Measurements from ENCODE around the gene PDE9A. TPM values are rescaled to one million over a fixed set of nuclear protein-coding genes. Genes with fewer than 3 reads are reported as not detected.

Gene PDE9A
- total RNA-seq, 1 donor from 2014 or later, result 1.6 TPM

DNA sequence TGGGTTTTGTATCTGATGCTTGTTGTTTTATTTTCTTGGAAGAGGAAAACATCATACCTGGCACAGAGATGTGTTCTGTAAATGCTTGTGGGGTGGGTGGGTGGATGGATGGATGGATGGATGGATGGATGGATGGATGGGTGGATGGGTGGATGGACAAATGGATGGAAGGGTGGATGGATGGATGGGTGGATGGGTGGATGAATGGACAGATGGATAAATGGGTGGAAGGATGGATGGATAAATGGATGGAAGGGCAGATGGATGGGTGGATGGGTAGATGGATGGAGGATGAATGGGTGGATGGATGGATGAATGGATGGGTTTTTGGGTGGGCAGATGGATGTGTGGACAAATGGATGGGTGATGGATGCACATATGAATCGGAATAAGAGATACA, 111.5 kb downstream of the PDE9A start:
- Histone ChIP-seq H3K27ac (ENCODE audit: low read depth, low read length) (no peak overlapping the region), H3K9me3 (ENCODE audit: control insufficient read depth in 3 of 3, low read length in 3 of 3) (no peaks in the 10 kb centered on the region), H3K36me3 (ENCODE audit: control insufficient read depth in 3 of 3, insufficient read depth in 3 of 3, low read length in 3 of 3) (peaks cover 7 to 14% (median 10%) of the 10 kb centered on the region in 3 donors), H3K9ac (ENCODE audit: low read depth in 1 of 3, low read length in 3 of 3) (no peak overlapping the region), H3K4me1 (ENCODE audit: control insufficient read depth in 3 of 3, insufficient read depth in 3 of 3, low read length in 3 of 3) (no peaks in the 10 kb centered on the region), H3K27me3 (ENCODE audit: control insufficient read depth in 3 of 3, insufficient read depth in 3 of 3, low read length in 3 of 3) (peaks cover 13 to 28% (median 16%) of the 10 kb centered on the region in 3 donors), H3K4me3 (ENCODE audit: low read length in 3 of 3) (no peak overlapping the region)

DNA sequence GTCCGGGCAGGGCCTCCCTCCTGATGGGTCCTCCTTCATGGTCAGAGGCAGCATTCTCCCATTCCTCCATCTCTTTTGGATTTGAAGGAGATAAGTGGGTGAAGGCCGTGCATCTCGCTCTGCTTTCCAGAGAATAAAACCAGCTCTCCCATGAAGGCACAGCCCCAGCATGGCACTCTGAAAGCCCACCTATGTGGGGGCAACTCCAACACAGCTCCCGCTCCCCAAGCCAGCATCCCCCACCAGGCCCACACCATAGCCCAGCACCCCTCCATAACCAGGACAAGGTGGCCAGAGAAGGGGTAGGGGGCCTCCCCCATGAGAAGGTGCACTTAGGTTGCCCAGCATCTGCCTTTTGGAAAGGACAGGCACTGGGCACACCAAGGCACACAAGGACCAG, 112.2 kb downstream of the PDE9A start:
- peaks cover 7 to 14% (median 12%) of the 10 kb centered on the region in 3 donors for H3K36me3 ChIP-seq (ENCODE audit: control insufficient read depth in 3 of 3, insufficient read depth in 3 of 3, low read length in 3 of 3)
- H3K4me3 ChIP-seq (ENCODE audit: low read length in 3 of 3), result no peak overlapping the region
- peaks cover 13 to 26% (median 17%) of the 10 kb centered on the region in 3 donors for H3K27me3 ChIP-seq (ENCODE audit: control insufficient read depth in 3 of 3, insufficient read depth in 3 of 3, low read length in 3 of 3)
- H3K4me1 ChIP-seq (ENCODE audit: control insufficient read depth in 3 of 3, insufficient read depth in 3 of 3, low read length in 3 of 3), result no peaks in the 10 kb centered on the region
- no peak overlapping the region for H3K27ac ChIP-seq (ENCODE audit: low read depth, low read length)
- H3K9me3 ChIP-seq (ENCODE audit: control insufficient read depth in 3 of 3, low read length in 3 of 3), result no peaks in the 10 kb centered on the region
- H3K9ac ChIP-seq (ENCODE audit: low read depth in 1 of 3, low read length in 3 of 3), result no peak overlapping the region

DNA sequence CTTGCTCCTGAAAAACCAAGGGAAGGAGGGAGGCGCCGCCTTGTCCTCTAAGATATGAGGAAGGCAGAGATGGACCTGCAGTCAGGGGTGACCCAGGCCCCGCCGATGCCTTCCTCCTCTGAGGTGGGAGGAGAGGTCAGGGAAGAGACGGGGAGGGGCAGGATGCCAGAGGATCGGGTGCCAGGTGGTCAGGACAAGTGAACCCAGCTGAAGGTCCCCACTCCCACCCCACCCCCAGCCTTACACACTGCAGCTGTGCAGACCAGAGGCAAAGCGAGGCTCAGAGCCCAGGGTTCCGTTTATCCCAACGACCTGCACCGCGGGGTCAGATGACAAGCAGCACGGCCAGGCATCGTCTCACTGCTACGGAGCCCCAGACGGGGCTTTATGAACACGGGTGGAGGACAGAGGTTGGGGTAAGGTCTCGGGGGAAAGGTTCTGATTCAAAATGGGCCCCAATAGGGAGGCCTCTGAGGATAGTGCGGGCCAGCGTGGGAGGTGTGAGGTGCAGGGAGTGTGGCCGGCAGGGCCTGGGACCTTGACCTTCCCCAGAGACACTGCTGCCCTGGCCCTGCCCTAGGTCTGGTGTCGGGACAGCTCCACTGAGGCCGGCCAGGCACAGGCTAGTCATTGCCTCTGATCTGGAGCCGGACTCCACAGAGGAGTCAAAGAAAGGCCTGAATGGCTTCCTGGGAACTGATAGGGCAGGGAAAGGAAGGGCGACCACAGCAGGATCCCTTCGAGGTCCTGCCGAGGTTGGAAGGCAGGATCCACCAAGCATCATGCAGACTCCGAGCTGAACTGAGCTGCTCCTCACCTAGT, 113.5 kb downstream of the PDE9A start:
- Histone ChIP-seq H3K9me3 (ENCODE audit: control insufficient read depth in 3 of 3, low read length in 3 of 3) (no peaks in the 10 kb centered on the region), H3K4me3 (ENCODE audit: low read length in 3 of 3) (no peak overlapping the region), H3K27me3 (ENCODE audit: control insufficient read depth in 3 of 3, insufficient read depth in 3 of 3, low read length in 3 of 3) (peaks cover 8 to 18% (median 8%) of the 10 kb centered on the region in 3 donors), H3K27ac (ENCODE audit: low read depth, low read length) (no peak overlapping the region), H3K4me1 (ENCODE audit: control insufficient read depth in 3 of 3, insufficient read depth in 3 of 3, low read length in 3 of 3) (no peaks in the 10 kb centered on the region), H3K36me3 (ENCODE audit: control insufficient read depth in 3 of 3, insufficient read depth in 3 of 3, low read length in 3 of 3) (peaks cover 7 to 17% (median 12%) of the 10 kb centered on the region in 3 donors), H3K9ac (ENCODE audit: low read depth in 1 of 3, low read length in 3 of 3) (no peak overlapping the region)

DNA sequence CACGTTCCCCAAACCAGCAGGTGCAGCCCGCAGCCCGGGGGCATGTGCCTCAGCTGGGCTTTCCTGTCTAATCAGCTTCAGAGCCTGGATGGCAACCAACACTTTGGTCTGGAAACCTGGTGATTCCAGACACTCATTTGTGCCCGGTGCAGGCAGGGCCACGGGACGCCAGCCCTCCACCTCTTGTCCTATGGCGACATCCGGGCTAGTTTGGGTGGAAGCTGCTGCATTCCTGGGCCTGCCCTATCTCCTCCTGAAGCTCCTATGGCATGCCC, 114.1 kb downstream of the PDE9A start:
- H3K9me3 ChIP-seq (ENCODE audit: control insufficient read depth in 3 of 3, low read length in 3 of 3), result no peaks in the 10 kb centered on the region
- H3K27me3 ChIP-seq (ENCODE audit: control insufficient read depth in 3 of 3, insufficient read depth in 3 of 3, low read length in 3 of 3), result peaks cover 3 to 18% (median 5%) of the 10 kb centered on the region in 3 donors
- H3K27ac ChIP-seq (ENCODE audit: low read depth, low read length), result no peak overlapping the region
- H3K9ac ChIP-seq (ENCODE audit: low read depth in 1 of 3, low read length in 3 of 3), result no peak overlapping the region
- no peak overlapping the region for H3K4me3 ChIP-seq (ENCODE audit: low read length in 3 of 3)
- no peaks in the 10 kb centered on the region for H3K4me1 ChIP-seq (ENCODE audit: control insufficient read depth in 3 of 3, insufficient read depth in 3 of 3, low read length in 3 of 3)
- H3K36me3 ChIP-seq (ENCODE audit: control insufficient read depth in 3 of 3, insufficient read depth in 3 of 3, low read length in 3 of 3), result peaks cover 7 to 17% (median 12%) of the 10 kb centered on the region in 3 donors

DNA sequence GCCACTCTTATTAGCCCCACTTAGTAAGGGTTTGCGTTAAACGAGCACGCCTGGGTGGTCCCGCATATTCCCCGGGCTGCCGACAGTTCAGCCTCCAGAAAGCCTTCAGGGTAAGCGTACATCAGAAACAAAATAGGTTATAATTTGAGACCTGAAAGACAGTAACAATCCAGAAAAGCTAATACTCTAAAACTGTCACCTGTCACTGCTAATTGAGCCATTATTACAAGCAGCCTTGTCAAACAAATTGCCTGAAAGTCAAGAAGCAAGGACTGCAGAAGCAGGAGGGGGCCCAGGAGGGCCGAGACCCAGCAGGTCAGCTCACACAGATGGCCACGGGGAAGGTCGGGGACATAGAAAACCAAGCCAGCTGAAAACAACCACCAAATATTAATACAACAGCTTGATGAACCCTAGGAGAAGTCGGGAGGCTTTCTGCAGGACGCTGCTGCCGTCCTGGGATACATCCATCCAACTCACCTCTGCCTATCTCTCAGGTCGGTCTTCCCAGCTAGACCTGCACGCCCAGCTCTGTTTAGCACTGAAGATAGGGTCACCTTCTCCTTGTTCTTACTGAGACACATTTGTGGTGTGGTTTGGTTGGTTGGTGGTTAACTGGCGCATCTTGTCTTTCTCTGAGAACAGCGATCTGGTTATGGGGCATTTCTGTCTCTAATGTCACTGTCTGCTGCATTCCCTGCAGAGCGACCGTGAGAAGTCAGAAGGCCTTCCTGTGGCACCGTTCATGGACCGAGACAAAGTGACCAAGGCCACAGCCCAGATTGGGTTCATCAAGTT, 115.1 kb downstream of the PDE9A start:
- H3K27me3 ChIP-seq (ENCODE audit: control insufficient read depth in 3 of 3, insufficient read depth in 3 of 3, low read length in 3 of 3), result peaks cover 3 to 18% (median 5%) of the 10 kb centered on the region in 3 donors
- no peaks in the 10 kb centered on the region for H3K9me3 ChIP-seq (ENCODE audit: control insufficient read depth in 3 of 3, low read length in 3 of 3)
- no peak overlapping the region for H3K27ac ChIP-seq (ENCODE audit: low read depth, low read length)
- no peak overlapping the region for H3K9ac ChIP-seq (ENCODE audit: low read depth in 1 of 3, low read length in 3 of 3)
- H3K4me1 ChIP-seq (ENCODE audit: control insufficient read depth in 3 of 3, insufficient read depth in 3 of 3, low read length in 3 of 3), result no peaks in the 10 kb centered on the region
- H3K4me3 ChIP-seq (ENCODE audit: low read length in 3 of 3), result no peak overlapping the region
- peaks cover 7 to 17% (median 12%) of the 10 kb centered on the region in 3 donors for H3K36me3 ChIP-seq (ENCODE audit: control insufficient read depth in 3 of 3, insufficient read depth in 3 of 3, low read length in 3 of 3)

DNA sequence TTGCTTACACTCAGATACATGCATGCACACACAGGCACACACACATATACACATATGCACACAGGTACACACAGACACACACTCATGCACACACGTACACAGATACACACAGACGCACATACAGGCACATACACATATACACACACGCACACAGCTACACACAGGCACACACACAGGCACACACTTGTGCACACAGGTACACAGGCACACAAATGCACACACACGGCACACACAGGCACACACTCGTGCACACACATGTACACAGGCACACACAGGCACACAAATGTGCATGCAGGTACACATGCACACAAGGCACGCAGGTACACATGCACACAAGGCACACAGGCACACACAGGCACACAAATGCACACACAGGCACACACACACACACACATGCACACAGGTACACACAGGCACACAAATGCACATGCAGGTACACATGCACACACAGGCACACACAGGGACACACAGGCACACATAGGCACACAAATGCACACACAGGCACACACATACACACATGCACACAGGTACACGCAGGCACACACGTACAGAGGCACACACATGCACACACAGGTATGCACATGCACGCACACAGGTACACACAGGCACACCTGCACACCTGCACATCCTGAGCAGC, 115.9 kb downstream of the PDE9A start:
- Histone ChIP-seq H3K4me3 (ENCODE audit: low read length in 3 of 3) (no peak overlapping the region), H3K9me3 (ENCODE audit: control insufficient read depth in 3 of 3, low read length in 3 of 3) (no peaks in the 10 kb centered on the region), H3K27ac (ENCODE audit: low read depth, low read length) (no peak overlapping the region), H3K4me1 (ENCODE audit: control insufficient read depth in 3 of 3, insufficient read depth in 3 of 3, low read length in 3 of 3) (no peaks in the 10 kb centered on the region), H3K36me3 (ENCODE audit: control insufficient read depth in 3 of 3, insufficient read depth in 3 of 3, low read length in 3 of 3) (peaks cover 7 to 13% (median 12%) of the 10 kb centered on the region in 3 donors), H3K27me3 (ENCODE audit: control insufficient read depth in 3 of 3, insufficient read depth in 3 of 3, low read length in 3 of 3) (peaks cover 3 to 18% (median 5%) of the 10 kb centered on the region in 3 donors), H3K9ac (ENCODE audit: low read depth in 1 of 3, low read length in 3 of 3) (no peak overlapping the region)

DNA sequence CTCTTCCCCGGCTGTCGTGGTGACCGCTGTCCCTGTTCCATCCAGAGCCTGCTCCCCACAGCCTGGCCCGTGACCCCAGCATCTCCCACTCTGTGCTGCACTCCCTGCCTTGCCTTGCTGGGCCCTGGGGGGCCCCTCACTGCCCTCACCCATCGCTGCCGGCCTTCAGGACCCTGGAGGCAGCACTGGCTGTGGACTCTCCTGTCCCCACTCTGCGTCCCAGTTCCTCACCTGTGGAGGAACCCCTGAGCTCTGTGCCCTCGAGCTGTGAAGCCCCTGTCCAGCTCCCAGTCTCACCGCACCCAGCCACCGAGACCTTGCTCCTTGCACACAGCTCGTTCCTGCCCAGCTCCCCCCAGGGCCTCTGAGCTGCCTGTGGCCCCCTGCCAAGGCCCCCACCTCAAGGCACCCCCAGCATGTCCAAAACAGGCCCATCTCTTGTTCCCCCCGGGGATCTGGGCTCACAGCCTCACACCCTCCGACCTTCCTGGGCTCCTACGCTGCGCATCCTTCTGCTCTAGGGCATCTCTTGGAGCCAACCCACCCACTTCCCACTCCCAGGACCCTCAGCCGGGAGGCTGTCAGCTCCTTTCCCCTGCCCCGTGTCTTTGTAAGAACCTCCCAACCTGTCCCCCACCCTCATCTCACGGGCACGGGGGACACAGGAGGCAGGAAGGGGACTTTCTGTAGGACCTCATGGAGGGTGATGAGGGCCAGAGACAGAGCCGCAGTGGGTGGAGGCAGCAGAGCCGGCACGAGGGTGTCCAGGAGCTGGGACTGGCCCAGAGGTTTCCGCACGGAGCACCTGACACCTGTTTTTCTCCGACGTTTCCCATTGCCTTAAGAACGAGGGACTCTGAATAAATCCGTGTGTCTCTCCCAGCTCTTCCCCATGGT, 116.6 kb downstream of the PDE9A start:
- no peak overlapping the region for H3K4me3 ChIP-seq (ENCODE audit: low read length in 3 of 3)
- peaks cover 3 to 18% (median 5%) of the 10 kb centered on the region in 3 donors for H3K27me3 ChIP-seq (ENCODE audit: control insufficient read depth in 3 of 3, insufficient read depth in 3 of 3, low read length in 3 of 3)
- H3K4me1 ChIP-seq (ENCODE audit: control insufficient read depth in 3 of 3, insufficient read depth in 3 of 3, low read length in 3 of 3), result no peaks in the 10 kb centered on the region
- no peak overlapping the region for H3K27ac ChIP-seq (ENCODE audit: low read depth, low read length)
- H3K9me3 ChIP-seq (ENCODE audit: control insufficient read depth in 3 of 3, low read length in 3 of 3), result no peaks in the 10 kb centered on the region
- peaks cover 7 to 13% (median 11%) of the 10 kb centered on the region in 3 donors for H3K36me3 ChIP-seq (ENCODE audit: control insufficient read depth in 3 of 3, insufficient read depth in 3 of 3, low read length in 3 of 3)
- H3K9ac ChIP-seq (ENCODE audit: low read depth in 1 of 3, low read length in 3 of 3), result no peak overlapping the region

DNA sequence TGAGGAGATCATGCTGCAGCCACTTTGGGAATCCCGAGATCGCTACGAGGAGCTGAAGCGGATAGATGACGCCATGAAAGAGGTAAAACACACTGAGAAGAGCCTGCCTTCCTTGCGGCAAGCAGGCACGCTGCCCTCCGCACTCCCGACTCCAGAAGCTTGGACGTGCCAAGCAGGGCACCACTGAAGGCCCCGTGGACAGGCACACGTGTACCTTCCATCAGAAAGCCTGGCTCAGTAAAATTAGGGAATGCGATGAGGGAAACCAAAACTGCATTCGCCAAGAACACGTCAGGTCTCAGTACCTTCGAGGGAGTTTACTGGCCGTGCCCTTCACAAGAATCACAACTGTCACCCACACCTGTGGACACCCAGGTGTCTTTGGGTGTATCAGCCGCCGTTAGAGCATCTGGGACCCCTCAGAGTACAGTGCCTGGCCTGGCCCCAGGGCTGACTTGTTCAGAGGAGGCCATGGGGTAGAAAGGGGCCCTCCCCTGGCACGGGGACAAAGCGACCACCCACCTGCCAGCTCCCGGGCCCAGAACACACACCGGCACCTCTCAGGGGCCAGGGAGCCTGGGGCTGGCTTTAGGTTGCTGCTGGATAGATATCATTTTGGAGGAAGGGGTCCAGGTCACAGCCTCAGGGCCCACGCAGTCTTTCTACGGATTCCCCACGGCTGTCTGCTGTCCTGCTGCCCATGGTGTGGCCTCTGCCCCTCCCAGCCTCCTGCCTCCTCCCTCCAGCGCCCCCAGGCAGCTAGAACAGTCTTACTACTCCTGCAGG, 117.5 kb downstream of the PDE9A start:
- H3K9ac ChIP-seq (ENCODE audit: low read depth in 1 of 3, low read length in 3 of 3), result no peak overlapping the region
- no peaks in the 10 kb centered on the region for H3K9me3 ChIP-seq (ENCODE audit: control insufficient read depth in 3 of 3, low read length in 3 of 3)
- H3K36me3 ChIP-seq (ENCODE audit: control insufficient read depth in 3 of 3, insufficient read depth in 3 of 3, low read length in 3 of 3), result peaks cover 7 to 13% (median 13%) of the 10 kb centered on the region in 3 donors
- peaks cover 3 to 19% (median 5%) of the 10 kb centered on the region in 3 donors for H3K27me3 ChIP-seq (ENCODE audit: control insufficient read depth in 3 of 3, insufficient read depth in 3 of 3, low read length in 3 of 3)
- H3K27ac ChIP-seq (ENCODE audit: low read depth, low read length), result no peak overlapping the region
- no peaks in the 10 kb centered on the region for H3K4me1 ChIP-seq (ENCODE audit: control insufficient read depth in 3 of 3, insufficient read depth in 3 of 3, low read length in 3 of 3)
- H3K4me3 ChIP-seq (ENCODE audit: low read length in 3 of 3), result no peak overlapping the region

DNA sequence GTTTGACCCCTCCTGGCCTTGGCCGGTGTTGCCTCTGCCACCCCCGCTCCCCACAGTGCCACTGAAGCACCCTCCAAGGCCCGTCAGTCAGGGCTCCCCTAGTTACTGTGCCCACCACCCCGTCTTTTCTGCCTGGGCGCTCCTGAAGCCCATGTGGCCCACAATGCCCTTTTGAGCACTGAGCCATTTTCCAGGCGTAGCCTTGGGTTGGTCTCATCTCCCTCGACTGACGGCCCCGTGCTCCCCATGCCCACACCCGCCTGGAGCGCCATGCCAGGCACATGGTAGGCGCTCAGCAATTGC, 118.0 kb downstream of the PDE9A start:
- Histone ChIP-seq H3K4me1 (ENCODE audit: control insufficient read depth in 3 of 3, insufficient read depth in 3 of 3, low read length in 3 of 3) (no peaks in the 10 kb centered on the region), H3K9me3 (ENCODE audit: control insufficient read depth in 3 of 3, low read length in 3 of 3) (no peaks in the 10 kb centered on the region), H3K9ac (ENCODE audit: low read depth in 1 of 3, low read length in 3 of 3) (no peak overlapping the region), H3K4me3 (ENCODE audit: low read length in 3 of 3) (no peak overlapping the region), H3K27ac (ENCODE audit: low read depth, low read length) (no peak overlapping the region), H3K36me3 (ENCODE audit: control insufficient read depth in 3 of 3, insufficient read depth in 3 of 3, low read length in 3 of 3) (peaks cover 7 to 13% (median 13%) of the 10 kb centered on the region in 3 donors), H3K27me3 (ENCODE audit: control insufficient read depth in 3 of 3, insufficient read depth in 3 of 3, low read length in 3 of 3) (peaks cover 3 to 19% (median 5%) of the 10 kb centered on the region in 3 donors)
